HCT116 (cell line): ENCODE results near the gene KSR2. TPM values are rescaled to one million over a fixed set of nuclear protein-coding genes. Genes with fewer than 3 reads are reported as not detected.

ENCODE experiments used
- ATAC-seq: fragments of 200-7000 bp; cut with Tn5 transposase; 2 replicates; pipeline ENCODE4 v1.9.1; 2020; ENCODE audit warnings: mild to moderate bottlenecking, moderate library complexity
- BruUV-seq: library from RNA; stranded (reverse); fragments of 400-500 nt; replicated peaks from 2 replicates; lab custom pipeline; 2021; lab: Mats Ljungman, UMichigan
- CTCF ChIA-PET: fragments of 300-600 bp; sonication (Branson Sonifier 250); formaldehyde crosslinking; loops from one replicate; lab custom pipeline; 2021; ENCODE audit warnings: antibody characterized with exemption; lab: Charles Lee
- POLR2A ChIA-PET: fragments of 300-600, 350-600 bp; sonication (Branson Sonifier 250); formaldehyde crosslinking; loops from one replicate; lab custom pipeline; 2021; ENCODE audit warnings: antibody characterized with exemption; lab: Charles Lee
- RAD21 ChIA-PET, 2 experiments: fragments of 300-600 bp; sonication (Branson Sonifier 250); formaldehyde crosslinking; loops; one replicate each; lab custom pipeline; 2023; ENCODE audit warnings: low total read pairs in 2 of 2; ENCODE audit not compliant: uncharacterized antibody in 2 of 2, unreplicated experiment in 2 of 2, low non-redundant PET in 1 of 2; lab: Charles Lee
- DNase-seq: peaks from one replicate; pipeline ENCODE4 v3.0.0-alpha.2; 2010; ENCODE audit warnings: low read depth, low spot score
- H2AFZ ChIP-seq: fragments of 200-600 bp; shearing (Covaris generic), sonication (generic); 2 replicates; pipeline ENCODE4 v1.6.1; 2017; ENCODE audit warnings: low read depth, mixed run types, mixed read lengths, antibody characterized with exemption, low read length; ENCODE audit not compliant: poor library complexity, severe bottlenecking
- H3K27ac ChIP-seq: 2 replicates; pipeline ENCODE4 v1.5.1; 2012; ENCODE audit warnings: low read depth, low read length
- H3K27me3 ChIP-seq: fragments of 200-600 bp; sonication (generic); 2 replicates; pipeline ENCODE4 v1.6.1; 2016; ENCODE audit warnings: mixed run types, low read length, mixed read lengths; ENCODE audit not compliant: insufficient read depth
- H3K36me3 ChIP-seq, 2 experiments: fragments of 200-500 bp in 1 of 2; fragments of 200-600 bp in 1 of 2; sonication (Bioruptor generic) in 1 of 2; sonication (generic) in 1 of 2; 2 replicates each; pipeline versions ENCODE4 v1.5.1 to v1.6.1; 2014 to 2016; ENCODE audit warnings: low read length in 2 of 2, inconsistent platforms in 1 of 2, mixed read lengths in 1 of 2, mixed run types in 1 of 2; ENCODE audit not compliant: insufficient read depth in 2 of 2, control insufficient read depth in 1 of 2
- H3K4me1 ChIP-seq, 2 experiments: fragments of 200-600 bp in 1 of 2; sonication (generic) in 1 of 2; 2 replicates each; pipeline versions ENCODE4 v1.5.1 to v1.6.1; 2012 to 2017; ENCODE audit warnings: low read length in 2 of 2, inconsistent platforms in 1 of 2, mild to moderate bottlenecking in 1 of 2, mixed read lengths in 1 of 2, mixed run types in 1 of 2, moderate library complexity in 1 of 2; ENCODE audit not compliant: insufficient read depth in 2 of 2, control insufficient read depth in 1 of 2
- H3K4me2 ChIP-seq: fragments of 200-600 bp; sonication (generic); 2 replicates; pipeline ENCODE4 v1.6.1; 2017; ENCODE audit warnings: mixed run types, low read length, mixed read lengths
- H3K4me3 ChIP-seq, 2 experiments: fragments of 200-600 bp in 1 of 2; sonication (generic) in 1 of 2; replicated peaks in 1 of 2; 2 replicates each; pipeline ENCODE4 v1.5.1; 2011 to 2016; ENCODE audit warnings: low read length in 2 of 2, control low read depth in 1 of 2, low read depth in 1 of 2, mild to moderate bottlenecking in 1 of 2, mixed read lengths in 1 of 2, mixed run types in 1 of 2
- H3K79me2 ChIP-seq: fragments of 200-600 bp; sonication (generic); 2 replicates; pipeline ENCODE4 v1.6.1; 2017; ENCODE audit warnings: mild to moderate bottlenecking, mixed run types, low read length, moderate library complexity, mixed read lengths; ENCODE audit not compliant: insufficient read depth
- H3K9ac ChIP-seq: fragments of 200-600 bp; sonication (generic); 2 replicates; pipeline ENCODE4 v1.6.1; 2016; ENCODE audit warnings: low read length, mixed read lengths
- H3K9me2 ChIP-seq: fragments of 200-600 bp; sonication (generic), shearing (Covaris generic); 2 replicates; pipeline ENCODE4 v1.6.1; 2017; ENCODE audit warnings: mixed run types, mild to moderate bottlenecking, moderate library complexity; ENCODE audit not compliant: insufficient read depth
- H3K9me3 ChIP-seq, 2 experiments: fragments of 200-500 bp in 1 of 2; fragments of 200-600 bp in 1 of 2; sonication (Bioruptor generic) in 1 of 2; sonication (generic) in 1 of 2; 2 replicates each; pipeline ENCODE4 v1.6.1; 2014 to 2017; ENCODE audit warnings: low read length in 2 of 2, mixed read lengths in 2 of 2, inconsistent platforms in 1 of 2, low read depth in 1 of 2, mild to moderate bottlenecking in 1 of 2, mixed run types in 1 of 2, moderate library complexity in 1 of 2; ENCODE audit not compliant: control insufficient read depth in 1 of 2, insufficient read depth in 1 of 2
- H4K20me1 ChIP-seq: fragments of 200-600 bp; sonication (generic), shearing (Covaris generic); 2 replicates; pipeline ENCODE4 v1.6.1; 2017; ENCODE audit warnings: mixed run types, mild to moderate bottlenecking, moderate library complexity; ENCODE audit not compliant: insufficient read depth
- CBX3 ChIP-seq: IDR thresholded peaks from 2 replicates; pipeline ENCODE4 v1.6.1; 2012; ENCODE audit warnings: low read depth
- EGR1 ChIP-seq: IDR thresholded peaks from 2 replicates; pipeline ENCODE4 v1.6.1; 2012; ENCODE audit warnings: low read depth
- EZH2 ChIP-seq: fragments of 200-600 bp; sonication (generic); IDR thresholded peaks from 2 replicates; pipeline ENCODE4 v1.6.1; 2017; ENCODE audit warnings: antibody characterized with exemption, mixed run types
- EZH2phosphoT487 ChIP-seq: fragments of 200-600 bp; IDR thresholded peaks from 2 replicates; pipeline ENCODE4 v1.6.1; 2018; ENCODE audit warnings: antibody characterized with exemption, borderline replicate concordance
- FOSL1 ChIP-seq: IDR thresholded peaks from 2 replicates; pipeline ENCODE4 v1.6.1; 2012; ENCODE audit warnings: low read depth
- JUND ChIP-seq: IDR thresholded peaks from 2 replicates; pipeline ENCODE4 v1.6.1; 2012
- POLR2A ChIP-seq: IDR thresholded peaks from 2 replicates; pipeline ENCODE4 v1.7.0; 2011; ENCODE audit warnings: borderline replicate concordance; ENCODE audit not compliant: insufficient read depth, insufficient read length; ENCODE audit errors: extremely low read depth
- POLR2AphosphoS5 ChIP-seq: IDR thresholded peaks from 2 replicates; pipeline ENCODE4 v1.6.1; 2011; ENCODE audit warnings: mild to moderate bottlenecking, low read depth, low read length, moderate library complexity
- RAD21 ChIP-seq: IDR thresholded peaks from 2 replicates; pipeline ENCODE4 v1.6.1; 2012; ENCODE audit warnings: low read depth, mild to moderate bottlenecking
- SIN3A ChIP-seq: IDR thresholded peaks from 2 replicates; pipeline ENCODE4 v1.6.1; 2012; ENCODE audit warnings: low read depth
- SP1 ChIP-seq: IDR thresholded peaks from 2 replicates; pipeline ENCODE4 v1.6.1; 2012; ENCODE audit warnings: low read depth
- SRF ChIP-seq: IDR thresholded peaks from 2 replicates; pipeline ENCODE4 v1.6.1; 2012; ENCODE audit warnings: low read depth
- TCF7L2 ChIP-seq: IDR thresholded peaks from 2 replicates; pipeline ENCODE4 v1.7.0; 2011; ENCODE audit warnings: borderline replicate concordance, inconsistent platforms; ENCODE audit not compliant: insufficient read depth, insufficient read length; ENCODE audit errors: extremely low read depth
- YY1 ChIP-seq: IDR thresholded peaks from 2 replicates; pipeline ENCODE4 v1.6.1; 2011; ENCODE audit warnings: low read length, low read depth, moderate library complexity, mild to moderate bottlenecking; ENCODE audit not compliant: insufficient replicate concordance; ENCODE audit errors: extremely low read depth
- ZFX ChIP-seq: fragments of 450-650 bp; IDR thresholded peaks from 2 replicates; pipeline ENCODE4 v1.6.1; 2017
- intact Hi-C: fragments of 100-400 bp; cut with micrococcal nuclease; formaldehyde crosslinking; loops from 2 replicates; pipeline ENCODE4 v1.10.0; 2022
- total RNA-seq: library from RNA; stranded (reverse); gene quantifications from one replicate; pipeline ENCODE4 v1.2.1, GENCODE V29; 2021; ENCODE audit not compliant: unreplicated experiment
- TF ChIP-seq, protein P1 (sequence below): IDR thresholded peaks from 2 replicates; pipeline ENCODE4 v1.6.1; 2012; ENCODE audit warnings: low read depth
- TF ChIP-seq, protein P2 (sequence below): IDR thresholded peaks from 2 replicates; pipeline ENCODE4 v1.6.1; 2012
- TF ChIP-seq, protein P3 (sequence below), 3 experiments: fragments of 200-600 bp in 1 of 3; sonication (generic) in 1 of 3; IDR thresholded peaks in 2 of 3; conservative IDR thresholded peaks in 1 of 3; 2 replicates each; pipeline ENCODE4 v1.5.1; 2012 to 2017; ENCODE audit warnings: low read depth in 2 of 3, low read length in 2 of 3, antibody characterized with exemption in 1 of 3, borderline replicate concordance in 1 of 3, control low read depth in 1 of 3, mild to moderate bottlenecking in 1 of 3, mixed read lengths in 1 of 3, mixed run types in 1 of 3, moderate library complexity in 1 of 3; ENCODE audit not compliant: insufficient read depth in 1 of 3
- TF ChIP-seq, protein P4 (sequence below): IDR thresholded peaks from 2 replicates; pipeline ENCODE4 v1.6.1; 2011; ENCODE audit warnings: mild to moderate bottlenecking, low read length, moderate library complexity; ENCODE audit not compliant: insufficient replicate concordance; ENCODE audit errors: extremely low read depth

The KSR2 gene
- total RNA-seq, 1 experiment from 2014 or later: 10.1 TPM

DNA sequence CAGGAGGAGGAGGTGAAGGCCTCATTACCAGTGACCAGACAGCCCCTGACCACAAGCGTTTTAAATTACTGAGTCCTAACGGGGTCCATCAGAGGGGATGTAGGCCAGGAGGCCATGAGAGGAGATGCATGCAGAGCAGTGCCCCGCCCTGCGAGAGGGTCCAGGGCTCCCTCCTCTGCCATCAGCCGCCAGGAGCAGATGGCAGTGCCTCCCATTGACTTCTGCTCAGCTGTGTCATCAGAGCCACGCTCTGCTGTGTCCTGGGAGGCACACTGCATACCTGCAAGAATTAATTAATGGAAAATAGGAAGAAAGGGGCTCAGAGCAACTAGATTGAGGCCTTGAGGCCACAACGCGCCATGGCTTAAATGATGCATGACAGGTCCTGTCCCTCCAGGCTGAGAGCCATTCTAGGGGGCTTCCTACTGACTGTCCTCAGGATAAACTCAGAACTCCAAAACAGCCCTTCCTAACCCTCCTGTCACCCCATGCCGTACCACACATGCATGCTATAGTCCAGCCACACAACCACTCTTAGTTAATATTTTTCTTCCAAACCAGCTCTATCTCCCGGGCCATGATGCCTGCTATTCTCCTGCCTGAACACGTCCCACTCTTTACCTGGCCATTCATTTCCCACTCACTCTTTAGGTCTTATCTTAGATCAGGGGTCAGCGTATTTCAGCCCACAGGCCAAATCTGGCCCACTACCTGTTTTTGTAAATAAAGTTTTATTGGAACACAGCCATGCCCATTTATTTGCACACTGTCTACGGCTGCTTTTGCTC is 235.8 kb downstream of the KSR2 start:
- POLR2A ChIA-PET: no interaction called here
- TF ChIP-seq JUND (no peak), POLR2A (no peak), RAD21 (no peak), SP1 (no peak), SRF (no peak), EZH2phosphoT487 (no peak), EZH2 (no peak), SIN3A (no peak), FOSL1 (no peak), POLR2AphosphoS5 (no peak), EGR1 (no peak), TCF7L2 (no peak), ZFX (no peak), YY1 (no peak), CBX3 (no peak)
- TF ChIP-seq, protein P1, sequence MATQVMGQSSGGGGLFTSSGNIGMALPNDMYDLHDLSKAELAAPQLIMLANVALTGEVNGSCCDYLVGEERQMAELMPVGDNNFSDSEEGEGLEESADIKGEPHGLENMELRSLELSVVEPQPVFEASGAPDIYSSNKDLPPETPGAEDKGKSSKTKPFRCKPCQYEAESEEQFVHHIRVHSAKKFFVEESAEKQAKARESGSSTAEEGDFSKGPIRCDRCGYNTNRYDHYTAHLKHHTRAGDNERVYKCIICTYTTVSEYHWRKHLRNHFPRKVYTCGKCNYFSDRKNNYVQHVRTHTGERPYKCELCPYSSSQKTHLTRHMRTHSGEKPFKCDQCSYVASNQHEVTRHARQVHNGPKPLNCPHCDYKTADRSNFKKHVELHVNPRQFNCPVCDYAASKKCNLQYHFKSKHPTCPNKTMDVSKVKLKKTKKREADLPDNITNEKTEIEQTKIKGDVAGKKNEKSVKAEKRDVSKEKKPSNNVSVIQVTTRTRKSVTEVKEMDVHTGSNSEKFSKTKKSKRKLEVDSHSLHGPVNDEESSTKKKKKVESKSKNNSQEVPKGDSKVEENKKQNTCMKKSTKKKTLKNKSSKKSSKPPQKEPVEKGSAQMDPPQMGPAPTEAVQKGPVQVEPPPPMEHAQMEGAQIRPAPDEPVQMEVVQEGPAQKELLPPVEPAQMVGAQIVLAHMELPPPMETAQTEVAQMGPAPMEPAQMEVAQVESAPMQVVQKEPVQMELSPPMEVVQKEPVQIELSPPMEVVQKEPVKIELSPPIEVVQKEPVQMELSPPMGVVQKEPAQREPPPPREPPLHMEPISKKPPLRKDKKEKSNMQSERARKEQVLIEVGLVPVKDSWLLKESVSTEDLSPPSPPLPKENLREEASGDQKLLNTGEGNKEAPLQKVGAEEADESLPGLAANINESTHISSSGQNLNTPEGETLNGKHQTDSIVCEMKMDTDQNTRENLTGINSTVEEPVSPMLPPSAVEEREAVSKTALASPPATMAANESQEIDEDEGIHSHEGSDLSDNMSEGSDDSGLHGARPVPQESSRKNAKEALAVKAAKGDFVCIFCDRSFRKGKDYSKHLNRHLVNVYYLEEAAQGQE: no peak
- TF ChIP-seq, protein P2, sequence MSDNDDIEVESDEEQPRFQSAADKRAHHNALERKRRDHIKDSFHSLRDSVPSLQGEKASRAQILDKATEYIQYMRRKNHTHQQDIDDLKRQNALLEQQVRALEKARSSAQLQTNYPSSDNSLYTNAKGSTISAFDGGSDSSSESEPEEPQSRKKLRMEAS: no peak
- TF ChIP-seq, protein P3, sequence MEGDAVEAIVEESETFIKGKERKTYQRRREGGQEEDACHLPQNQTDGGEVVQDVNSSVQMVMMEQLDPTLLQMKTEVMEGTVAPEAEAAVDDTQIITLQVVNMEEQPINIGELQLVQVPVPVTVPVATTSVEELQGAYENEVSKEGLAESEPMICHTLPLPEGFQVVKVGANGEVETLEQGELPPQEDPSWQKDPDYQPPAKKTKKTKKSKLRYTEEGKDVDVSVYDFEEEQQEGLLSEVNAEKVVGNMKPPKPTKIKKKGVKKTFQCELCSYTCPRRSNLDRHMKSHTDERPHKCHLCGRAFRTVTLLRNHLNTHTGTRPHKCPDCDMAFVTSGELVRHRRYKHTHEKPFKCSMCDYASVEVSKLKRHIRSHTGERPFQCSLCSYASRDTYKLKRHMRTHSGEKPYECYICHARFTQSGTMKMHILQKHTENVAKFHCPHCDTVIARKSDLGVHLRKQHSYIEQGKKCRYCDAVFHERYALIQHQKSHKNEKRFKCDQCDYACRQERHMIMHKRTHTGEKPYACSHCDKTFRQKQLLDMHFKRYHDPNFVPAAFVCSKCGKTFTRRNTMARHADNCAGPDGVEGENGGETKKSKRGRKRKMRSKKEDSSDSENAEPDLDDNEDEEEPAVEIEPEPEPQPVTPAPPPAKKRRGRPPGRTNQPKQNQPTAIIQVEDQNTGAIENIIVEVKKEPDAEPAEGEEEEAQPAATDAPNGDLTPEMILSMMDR (IDR thresholded peaks at IDR 0.05 in 2 of 3, conservative IDR thresholded peaks at IDR 0.05 in 1 of 3; ENCODE audit: borderline replicate concordance in 1 of 3, insufficient read depth in 1 of 3, low read depth in 2 of 3, low read length in 2 of 3): no peak
- TF ChIP-seq, protein P4, sequence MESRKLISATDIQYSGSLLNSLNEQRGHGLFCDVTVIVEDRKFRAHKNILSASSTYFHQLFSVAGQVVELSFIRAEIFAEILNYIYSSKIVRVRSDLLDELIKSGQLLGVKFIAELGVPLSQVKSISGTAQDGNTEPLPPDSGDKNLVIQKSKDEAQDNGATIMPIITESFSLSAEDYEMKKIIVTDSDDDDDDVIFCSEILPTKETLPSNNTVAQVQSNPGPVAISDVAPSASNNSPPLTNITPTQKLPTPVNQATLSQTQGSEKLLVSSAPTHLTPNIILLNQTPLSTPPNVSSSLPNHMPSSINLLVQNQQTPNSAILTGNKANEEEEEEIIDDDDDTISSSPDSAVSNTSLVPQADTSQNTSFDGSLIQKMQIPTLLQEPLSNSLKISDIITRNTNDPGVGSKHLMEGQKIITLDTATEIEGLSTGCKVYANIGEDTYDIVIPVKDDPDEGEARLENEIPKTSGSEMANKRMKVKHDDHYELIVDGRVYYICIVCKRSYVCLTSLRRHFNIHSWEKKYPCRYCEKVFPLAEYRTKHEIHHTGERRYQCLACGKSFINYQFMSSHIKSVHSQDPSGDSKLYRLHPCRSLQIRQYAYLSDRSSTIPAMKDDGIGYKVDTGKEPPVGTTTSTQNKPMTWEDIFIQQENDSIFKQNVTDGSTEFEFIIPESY: no peak
- RAD21 ChIA-PET: no interaction called here
- Histone ChIP-seq H3K27me3 (no peaks in the 10 kb centered on the region), H3K36me3 (no peaks in the 10 kb centered on the region), H2AFZ (no peak overlapping the region), H3K4me1 (no peaks in the 10 kb centered on the region), H3K4me2 (no peak overlapping the region), H3K9me2 (no peaks in the 10 kb centered on the region), H3K79me2 (no peaks in the 10 kb centered on the region), H4K20me1 (no peaks in the 10 kb centered on the region), H3K9me3 (no peaks in the 10 kb centered on the region), H3K9ac (no peak overlapping the region), H3K27ac (no peak overlapping the region), H3K4me3 (no peak overlapping the region)
- BruUV-seq: no TSS peak
- no peak for DNase-seq
- CTCF ChIA-PET: no interaction called here
- no peak for ATAC-seq
- intact Hi-C loops: no loop called here
